Prostate gland (tissue), 2 donors: ENCODE measurements around the gene APOF. TPM values are rescaled to one million over a fixed set of nuclear protein-coding genes. Genes with fewer than 3 reads are reported as not detected.
"Not testable (repeated sequence)": the region's sequence is repeated elsewhere in the genome, so short reads cannot be mapped to it uniquely, and the experiment has no call there.

Experiments used
- DNase-seq: peaks from one replicate; pipeline ENCODE4 v3.0.0-alpha.2; 2019; ENCODE audit warnings: low spot score
- H3K27ac ChIP-seq, 2 donors: fragments of 200-600 bp; sonication (generic); 2 replicates each; pipeline ENCODE4 v1.5.1; 2017 to 2019
- H3K27me3 ChIP-seq: fragments of 200-600 bp; sonication (generic); replicated peaks from 2 replicates; pipeline ENCODE4 v1.5.1; 2019; ENCODE audit not compliant: insufficient read depth
- H3K36me3 ChIP-seq, 2 donors: fragments of 200-600 bp; sonication (generic); 1 replicate in 1 of 2; 2 replicates in 1 of 2; pipeline versions ENCODE4 v1.5.1 to v1.8.1; 2017 to 2019
- H3K4me1 ChIP-seq: fragments of 200-600 bp; sonication (generic); replicated peaks from 2 replicates; pipeline ENCODE4 v1.5.1; 2019
- H3K4me3 ChIP-seq, 2 donors: fragments of 200-600 bp; sonication (generic); 2 replicates each; pipeline ENCODE4 v1.5.1; 2017 to 2019
- H3K9me3 ChIP-seq: fragments of 200-600 bp; sonication (generic); 2 replicates; pipeline ENCODE4 v1.5.1; 2017
- POLR2A ChIP-seq: fragments of 450-650 bp; IDR thresholded peaks from one replicate; pipeline ENCODE4 v1.6.1; 2016; ENCODE audit warnings: antibody characterized with exemption, mild to moderate bottlenecking
- POLR2AphosphoS5 ChIP-seq: sonication (generic); formaldehyde crosslinking; IDR thresholded peaks from one replicate; pipeline ENCODE4 v1.6.1; 2017; ENCODE audit warnings: antibody characterized with exemption
- WGBS: methylation state at CpG from one replicate; pipeline ENCODE4 v1.1.5; 2018; 5-methylcytosine and 5-hydroxymethylcytosine counted together
- intact Hi-C: fragments of 100-400 bp; cut with DNase I; formaldehyde crosslinking; loops from one replicate; pipeline ENCODE4 v1.14.2; 2022
- total RNA-seq, 2 donors: library from RNA; depleted of rRNA; stranded (reverse); fragments of >200 nt; gene quantifications; one replicate each; pipeline ENCODE4 v1.1.0, GENCODE V29; 2016
- TF ChIP-seq, protein P1 (sequence below), 4 experiments: fragments of 200-600 bp in 2 of 4; fragments of 450-650 bp in 2 of 4; sonication (generic) in 2 of 4; IDR thresholded peaks; 1 replicate in 3 of 4; 2 replicates in 1 of 4; pipeline ENCODE4 v1.5.1; 2016 to 2019; ENCODE audit warnings: antibody characterized with exemption in 4 of 4, mild to moderate bottlenecking in 2 of 4, moderate library complexity in 2 of 4

Gene APOF
- total RNA-seq, 2 donors from 2014 or later = 0.62 to 1.1 TPM

DNA sequence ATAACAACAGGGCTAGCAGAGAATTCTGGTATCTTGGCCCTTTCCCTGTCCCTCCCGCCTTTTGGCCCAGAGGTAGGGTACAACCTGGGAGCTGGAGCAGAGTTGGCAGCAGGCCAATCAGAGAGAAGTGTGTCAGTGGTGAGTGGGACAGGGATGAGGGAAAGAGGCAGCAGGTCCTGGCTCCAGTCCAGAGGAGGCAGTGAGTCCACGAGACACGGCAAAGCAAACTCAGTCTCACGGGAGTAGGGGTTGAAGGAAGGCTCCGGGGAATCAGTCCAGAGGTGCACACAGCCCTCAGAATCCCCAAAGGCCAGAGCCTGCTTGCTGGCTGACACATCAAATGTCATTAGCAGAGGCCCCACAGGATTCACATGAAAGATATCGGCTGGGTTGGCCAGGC, 36.1 kb downstream of the APOF start:
- TF ChIP-seq POLR2A (no peak), POLR2AphosphoS5 (no peak)
- TF ChIP-seq, protein P1, sequence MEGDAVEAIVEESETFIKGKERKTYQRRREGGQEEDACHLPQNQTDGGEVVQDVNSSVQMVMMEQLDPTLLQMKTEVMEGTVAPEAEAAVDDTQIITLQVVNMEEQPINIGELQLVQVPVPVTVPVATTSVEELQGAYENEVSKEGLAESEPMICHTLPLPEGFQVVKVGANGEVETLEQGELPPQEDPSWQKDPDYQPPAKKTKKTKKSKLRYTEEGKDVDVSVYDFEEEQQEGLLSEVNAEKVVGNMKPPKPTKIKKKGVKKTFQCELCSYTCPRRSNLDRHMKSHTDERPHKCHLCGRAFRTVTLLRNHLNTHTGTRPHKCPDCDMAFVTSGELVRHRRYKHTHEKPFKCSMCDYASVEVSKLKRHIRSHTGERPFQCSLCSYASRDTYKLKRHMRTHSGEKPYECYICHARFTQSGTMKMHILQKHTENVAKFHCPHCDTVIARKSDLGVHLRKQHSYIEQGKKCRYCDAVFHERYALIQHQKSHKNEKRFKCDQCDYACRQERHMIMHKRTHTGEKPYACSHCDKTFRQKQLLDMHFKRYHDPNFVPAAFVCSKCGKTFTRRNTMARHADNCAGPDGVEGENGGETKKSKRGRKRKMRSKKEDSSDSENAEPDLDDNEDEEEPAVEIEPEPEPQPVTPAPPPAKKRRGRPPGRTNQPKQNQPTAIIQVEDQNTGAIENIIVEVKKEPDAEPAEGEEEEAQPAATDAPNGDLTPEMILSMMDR (IDR thresholded peaks at IDR 0.05) = no peak
- Histone ChIP-seq H3K27ac (no peak overlapping the region), H3K9me3 (no peaks in the 10 kb centered on the region), H3K27me3 (no peaks in the 10 kb centered on the region), H3K36me3 (peaks cover 12 to 21% of the 10 kb centered on the region in 2 donors), H3K4me1 (no peaks in the 10 kb centered on the region), H3K4me3 (no peak overlapping the region)
- intact Hi-C loops = no loop called here
- no peak for DNase-seq
- WGBS = 85% methylated on average over 6 of the region's 6 CpGs

DNA sequence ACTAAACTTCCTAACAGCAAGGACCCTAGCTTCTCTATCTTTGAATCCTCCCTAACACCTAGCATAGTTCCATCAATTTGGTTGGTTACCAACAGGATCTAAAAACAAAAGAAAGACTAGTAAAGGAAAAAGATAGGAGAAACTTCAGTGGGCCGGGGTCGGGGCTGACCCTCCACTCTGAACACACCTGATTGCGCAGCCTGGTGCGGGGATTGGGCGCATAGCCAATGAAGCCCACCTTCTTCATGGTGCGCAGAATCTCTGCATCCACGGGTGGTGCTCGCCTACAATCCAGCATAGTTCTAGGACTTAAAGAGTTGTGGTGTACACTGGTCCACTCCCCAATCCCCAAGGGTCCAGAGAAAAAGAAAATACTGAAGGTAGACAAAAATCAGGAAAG, 36.5 kb downstream of the APOF start:
- Histone ChIP-seq H3K4me1 (no peaks in the 10 kb centered on the region), H3K36me3 (peaks cover 12 to 21% of the 10 kb centered on the region in 2 donors), H3K9me3 (no peaks in the 10 kb centered on the region), H3K27ac (no peak overlapping the region), H3K4me3 (no peak overlapping the region), H3K27me3 (no peaks in the 10 kb centered on the region)
- no peak for TF ChIP-seq POLR2AphosphoS5
- TF ChIP-seq, protein P1 (IDR thresholded peaks at IDR 0.05) = no peak
- TF ChIP-seq POLR2A = no peak
- intact Hi-C loops = no loop called here
- no peak for DNase-seq
- WGBS = 94% methylated on average over 8 of the region's 8 CpGs

DNA sequence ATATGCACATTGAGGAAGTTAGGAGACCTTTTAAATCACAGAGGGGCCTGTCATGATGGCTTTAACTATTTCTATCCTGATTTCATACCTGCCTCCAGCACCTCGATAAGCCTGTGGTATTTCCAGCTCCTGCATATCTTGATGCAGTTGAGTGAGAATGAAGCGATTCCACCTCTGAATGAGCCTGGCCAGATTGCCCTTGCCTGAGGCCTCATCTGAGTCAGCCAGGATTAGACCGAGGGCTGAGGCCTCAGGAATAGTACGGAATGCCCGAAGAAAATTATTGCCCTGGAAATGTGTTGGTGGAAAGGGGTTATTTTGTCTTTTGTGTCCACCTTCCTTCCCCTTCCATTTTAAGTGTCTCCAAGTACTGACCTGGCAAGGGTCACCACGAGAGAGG, 38.5 kb downstream of the APOF start:
- 93% methylated on average over 6 of the region's 6 CpGs for WGBS
- Histone ChIP-seq H3K36me3 (peaks cover 12 to 26% of the 10 kb centered on the region in 2 donors), H3K4me1 (no peaks in the 10 kb centered on the region), H3K27ac (no peak overlapping the region), H3K9me3 (no peaks in the 10 kb centered on the region), H3K27me3 (no peaks in the 10 kb centered on the region), H3K4me3 (no peak overlapping the region)
- intact Hi-C loops = no loop called here
- TF ChIP-seq POLR2AphosphoS5 (no peak), POLR2A (no peak)
- TF ChIP-seq, protein P1 (IDR thresholded peaks at IDR 0.05) = no peak
- DNase-seq = no peak

DNA sequence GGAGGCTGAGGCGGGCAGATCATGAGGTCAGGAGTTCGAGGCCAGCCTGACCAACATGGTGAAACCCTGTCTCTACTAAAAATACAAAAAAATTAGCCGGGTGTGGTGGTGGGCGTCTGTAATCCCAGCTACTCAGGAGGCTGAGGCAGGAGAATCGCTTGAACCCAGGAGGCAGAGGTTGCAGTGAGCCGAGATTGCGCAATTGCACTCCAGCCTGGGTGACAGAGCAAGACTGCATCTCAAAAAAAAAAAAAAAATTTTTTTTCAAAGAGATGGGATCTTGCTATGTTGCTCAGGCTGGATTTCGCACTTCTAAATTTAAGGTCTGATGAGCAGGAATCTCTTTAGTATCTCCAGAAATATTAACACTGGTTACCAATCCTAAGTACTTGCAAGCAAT, 41.0 kb downstream of the APOF start:
- H3K27me3 ChIP-seq, H3K4me1 ChIP-seq, DNase-seq, H3K9me3 ChIP-seq, H3K27ac ChIP-seq, H3K4me3 ChIP-seq, intact Hi-C loops: not testable (repeated sequence)
- peaks cover 12 to 26% of the 10 kb centered on the region in 2 donors for H3K36me3 ChIP-seq
- 93% methylated on average over 8 of the region's 8 CpGs for WGBS

DNA sequence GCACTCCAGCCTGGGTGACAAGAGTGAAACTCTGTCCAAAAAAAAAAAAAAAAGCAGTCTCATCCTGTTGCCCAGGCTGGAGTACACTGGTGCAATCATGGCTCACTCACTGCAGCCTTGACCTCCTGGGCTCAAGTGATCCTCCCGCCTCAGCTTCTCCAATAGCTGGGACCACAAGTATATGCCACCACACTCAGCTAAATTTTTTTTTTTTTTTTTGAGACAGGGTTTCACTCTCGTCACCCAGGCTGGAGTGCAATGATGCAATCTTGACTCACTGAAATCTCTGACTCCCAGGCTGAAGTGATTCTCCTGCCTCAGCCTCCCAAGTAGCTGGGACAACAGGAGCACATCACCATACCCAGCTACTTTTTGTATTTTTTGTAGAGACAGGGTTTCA, 41.6 kb downstream of the APOF start:
- TF ChIP-seq POLR2AphosphoS5 (no peak), POLR2A (no peak)
- TF ChIP-seq, protein P1 (IDR thresholded peaks at IDR 0.05) = no peak
- no peak overlapping the region for H3K27ac ChIP-seq
- H3K4me1 ChIP-seq = no peaks in the 10 kb centered on the region
- H3K36me3 ChIP-seq = peaks cover 12 to 26% of the 10 kb centered on the region in 2 donors
- DNase-seq = no peak
- intact Hi-C loops = no loop called here
- H3K9me3 ChIP-seq = no peaks in the 10 kb centered on the region
- no peak overlapping the region for H3K4me3 ChIP-seq
- 84% methylated on average over 2 of the region's 2 CpGs for WGBS
- H3K27me3 ChIP-seq = no peaks in the 10 kb centered on the region
